ENCODE results near the gene ZNF638. TPM values are rescaled to one million over a fixed set of nuclear protein-coding genes. Genes with fewer than 3 reads are reported as not detected.

The ZNF638 gene
- total and polyA plus RNA-seq, 2 of the 8 experiments (the other 6 are each of a cell fraction or from before 2014, with no cell fraction given), result 45.3 to 143 TPM

Small RNA genes within 50 kb of the gene (small RNA-seq; reads per million reads assigned to genes)
- not detected for gene RNU6-105P (ENCODE audit: insufficient read depth)

Other genes starting within 250 kb of the ZNF638 start
- 14.1 and 15.5 TPM in 2 replicates for gene MCEE, start 201.6 kb upstream of the ZNF638 start, total RNA-seq (2021; fragmentation: NEBNext Ultra II Directional; extraction: Animal tissue kit (Norgen Biotek cat#: 25700))
- 6.5 and 7.3 TPM in 2 replicates for gene MCEE, start 201.6 kb upstream of the ZNF638 start, polyA plus RNA-seq (2011; rRNA removed)
- 39.1 and 42.8 TPM in 2 replicates for gene MPHOSPH10, start 201.1 kb upstream of the ZNF638 start, total RNA-seq (2021; fragmentation: NEBNext Ultra II Directional; extraction: Animal tissue kit (Norgen Biotek cat#: 25700))
- 4.0 and 4.5 TPM in 2 replicates for gene MPHOSPH10, start 201.1 kb upstream of the ZNF638 start, polyA plus RNA-seq (2011; rRNA removed)
- 30.4 and 31.3 TPM in 2 replicates for gene PAIP2B, start 104.7 kb upstream of the ZNF638 start, total RNA-seq (2021; fragmentation: NEBNext Ultra II Directional; extraction: Animal tissue kit (Norgen Biotek cat#: 25700))
- 5.7 and 8.4 TPM in 2 replicates for gene PAIP2B, start 104.7 kb upstream of the ZNF638 start, polyA plus RNA-seq (2011; rRNA removed)
- 7.1 and 8.5 TPM in 2 replicates for gene DYSF, start 121.8 kb downstream of the ZNF638 start, total RNA-seq (2021; fragmentation: NEBNext Ultra II Directional; extraction: Animal tissue kit (Norgen Biotek cat#: 25700))
- 5.8 and 6.6 TPM in 2 replicates for gene DYSF, start 121.8 kb downstream of the ZNF638 start, polyA plus RNA-seq (2011; rRNA removed)

All from H1 (cell line).